ENCODE results near the gene C10orf71.

Gene C10orf71

GRCh38 chr10:49318755-49319154 lies 19.8 kb downstream of the C10orf71 start:
- no peak for DNase-seq (ENCODE audit: low read depth)

GRCh38 chr10:49319206-49319605 lies 20.2 kb downstream of the C10orf71 start:
- no peak overlapping the region for H3K4me3 ChIP-seq (ENCODE audit: low read length)
- TF ChIP-seq CTCF (IDR thresholded peaks at IDR 0.05; ENCODE audit: insufficient read depth, low read depth, low read length, missing control alignments): no peak

More at GRCh38 chr10:49318755-49319154, 19.8 kb downstream of the C10orf71 start:
- no peak overlapping the region for H3K4me3 ChIP-seq (ENCODE audit: low read length)
- TF ChIP-seq CTCF (IDR thresholded peaks at IDR 0.05; ENCODE audit: insufficient read depth, low read depth, low read length, missing control alignments): no peak

GRCh38 chr10:49320191-49320590 lies 21.2 kb downstream of the C10orf71 start:
- TF ChIP-seq CTCF (IDR thresholded peaks at IDR 0.05; ENCODE audit: insufficient read depth, low read depth, low read length, missing control alignments): no peak

More at GRCh38 chr10:49319206-49319605, 20.2 kb downstream of the C10orf71 start:
- no peak for DNase-seq (ENCODE audit: low read depth)

GRCh38 chr10:49321021-49321420 lies 22.1 kb downstream of the C10orf71 start:
- H3K4me3 ChIP-seq (ENCODE audit: low read length): no peak overlapping the region
- no peak for DNase-seq (ENCODE audit: low read depth)
- TF ChIP-seq CTCF (IDR thresholded peaks at IDR 0.05; ENCODE audit: insufficient read depth, low read depth, low read length, missing control alignments): no peak

More at GRCh38 chr10:49320191-49320590, 21.2 kb downstream of the C10orf71 start:
- no peak overlapping the region for H3K4me3 ChIP-seq (ENCODE audit: low read length)
- DNase-seq (ENCODE audit: low read depth): no peak

- H3K4me3 ChIP-seq (ENCODE audit: low read length): no peak overlapping the region
- TF ChIP-seq CTCF (IDR thresholded peaks at IDR 0.05; ENCODE audit: insufficient read depth, low read depth, low read length, missing control alignments): no peak
- DNase-seq (ENCODE audit: low read depth): no peak
Measured at GRCh38 chr10:49322371-49323170, 23.6 kb downstream of the C10orf71 start.

- TF ChIP-seq CTCF (IDR thresholded peaks at IDR 0.05; ENCODE audit: insufficient read depth, low read depth, low read length, missing control alignments): no peak
- H3K4me3 ChIP-seq (ENCODE audit: low read length): no peak overlapping the region
- DNase-seq (ENCODE audit: low read depth): no peak
Measured at GRCh38 chr10:49323171-49323895, 24.4 kb downstream of the C10orf71 start.
